ENCODE measurements around the gene NLN.
"Not testable (repeated sequence)": the region's sequence is repeated elsewhere in the genome, so short reads cannot be mapped to it uniquely, and the experiment has no call there.

Gene NLN

DNA sequence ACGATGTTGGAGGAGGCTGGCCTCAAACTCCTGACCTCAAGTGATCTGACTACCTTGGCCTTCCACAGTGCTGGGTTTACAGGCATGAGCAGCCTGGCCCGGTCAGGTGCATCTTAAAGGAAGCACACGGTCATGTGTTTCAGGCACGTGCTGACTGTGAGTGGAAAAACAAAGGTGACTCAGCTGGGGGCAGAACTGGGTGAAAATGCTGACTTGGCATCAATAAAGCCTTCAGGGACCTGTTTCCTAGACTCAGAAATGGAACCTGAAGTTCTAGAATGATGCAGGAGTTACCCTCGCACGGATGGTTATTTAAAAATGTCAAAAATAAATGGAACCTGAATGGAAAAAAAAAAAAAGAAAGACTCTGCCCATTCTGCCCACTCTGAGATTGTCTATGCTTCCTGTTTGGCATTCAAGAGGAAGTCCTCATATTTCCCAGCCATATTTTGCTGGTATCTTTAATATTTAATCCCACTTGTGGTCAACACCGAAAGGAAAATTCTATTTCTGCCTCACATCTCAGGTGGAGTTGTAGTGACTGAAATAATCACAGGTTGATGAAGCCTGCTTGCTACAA is 12.3 kb downstream of the NLN start:
- DNase-seq: not testable (repeated sequence)

DNA sequence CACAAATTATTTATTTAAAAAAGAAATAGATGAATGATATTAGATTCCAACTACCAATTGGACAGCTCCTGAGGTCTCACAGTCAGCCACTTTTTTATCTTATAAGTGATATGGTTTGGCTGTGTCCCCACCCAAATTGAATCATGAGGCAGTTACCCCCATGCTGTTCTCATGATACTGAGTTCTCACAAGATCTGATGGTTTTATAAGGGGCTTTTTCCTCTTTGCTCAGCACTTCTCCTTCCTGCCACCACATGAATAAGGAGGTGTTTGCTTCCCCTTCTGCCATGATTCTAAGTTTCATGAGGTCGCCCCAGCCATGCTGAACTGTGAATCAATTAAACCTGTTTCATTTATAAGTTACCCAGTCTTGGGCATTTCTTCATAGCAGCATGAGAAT is 12.9 kb downstream of the NLN start:
- no peak for DNase-seq

DNA sequence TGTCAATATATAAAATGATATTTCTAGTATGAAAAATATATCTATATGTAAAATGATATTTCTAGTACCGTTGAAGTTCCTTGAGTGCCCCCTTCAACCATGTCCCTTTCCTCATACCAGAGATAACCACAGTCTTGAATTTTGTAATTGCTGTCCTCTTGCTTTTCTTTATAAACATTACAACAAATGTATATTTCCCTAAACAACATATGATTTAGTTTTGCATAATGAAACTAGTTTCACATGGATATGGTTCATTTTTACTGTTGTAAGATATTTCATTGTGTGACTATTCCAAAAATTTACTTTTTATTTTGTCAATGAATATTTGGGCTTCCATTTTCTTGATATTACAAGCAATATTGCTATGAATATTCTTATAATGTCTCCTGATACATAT is 14.0 kb downstream of the NLN start:
- DNase-seq: no peak

DNA sequence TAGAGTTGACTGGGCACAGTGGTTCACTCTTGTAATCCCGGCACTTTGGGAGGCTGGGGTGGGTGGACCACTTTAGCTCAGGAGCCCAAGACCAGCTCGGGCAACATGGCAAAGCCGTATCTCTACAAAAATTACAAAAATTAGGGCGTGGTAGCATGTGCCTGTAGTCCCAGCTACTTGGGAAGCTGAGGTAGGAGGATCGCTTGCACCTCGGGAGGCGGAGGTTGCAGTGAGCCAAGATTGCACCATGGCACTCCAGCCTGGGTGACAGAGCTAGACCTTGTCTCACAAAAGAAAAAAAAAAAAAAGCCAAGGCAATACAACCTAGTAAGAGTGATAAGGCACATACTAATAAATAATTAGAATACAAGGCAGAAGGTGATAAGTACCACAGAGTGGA is 15.8 kb downstream of the NLN start:
- no peak for DNase-seq

DNA sequence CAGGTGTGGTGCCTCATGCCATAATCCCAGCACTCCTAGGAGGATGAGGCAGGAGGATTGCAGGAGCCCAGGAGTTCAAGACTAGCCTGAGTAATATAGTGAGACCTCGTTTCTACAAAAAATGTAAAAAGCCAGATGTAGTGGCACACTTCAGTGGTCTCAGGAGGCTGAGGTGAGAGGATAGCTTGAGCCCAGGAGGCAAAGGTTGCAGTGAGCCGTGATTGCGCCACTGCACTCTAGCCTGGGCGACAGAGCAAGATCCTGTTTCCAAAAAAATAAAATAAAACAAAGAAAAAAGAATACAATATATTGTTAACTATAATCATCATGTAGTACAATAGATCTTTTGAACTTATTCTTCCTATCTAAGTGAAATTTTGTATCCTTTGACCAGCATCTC is 16.3 kb downstream of the NLN start:
- DNase-seq: no peak

DNA sequence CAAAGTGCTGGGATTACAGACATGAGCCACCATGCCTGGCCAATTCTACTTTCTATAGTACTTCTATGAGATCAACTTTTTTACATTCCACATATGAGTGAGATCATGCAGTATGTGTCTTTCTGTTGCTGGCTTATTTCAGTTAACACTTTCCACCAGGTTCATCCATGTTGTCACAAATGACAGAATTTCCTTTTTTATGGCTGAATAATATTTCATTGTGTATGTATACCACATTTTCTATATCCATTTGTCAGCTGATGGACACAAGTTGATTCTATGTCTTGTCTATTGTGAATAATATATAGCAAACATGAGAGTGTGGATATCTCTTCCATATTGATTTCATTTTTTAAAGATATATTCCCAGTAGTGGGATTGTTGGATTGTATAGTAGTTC is 17.2 kb downstream of the NLN start:
- no peak for DNase-seq

DNA sequence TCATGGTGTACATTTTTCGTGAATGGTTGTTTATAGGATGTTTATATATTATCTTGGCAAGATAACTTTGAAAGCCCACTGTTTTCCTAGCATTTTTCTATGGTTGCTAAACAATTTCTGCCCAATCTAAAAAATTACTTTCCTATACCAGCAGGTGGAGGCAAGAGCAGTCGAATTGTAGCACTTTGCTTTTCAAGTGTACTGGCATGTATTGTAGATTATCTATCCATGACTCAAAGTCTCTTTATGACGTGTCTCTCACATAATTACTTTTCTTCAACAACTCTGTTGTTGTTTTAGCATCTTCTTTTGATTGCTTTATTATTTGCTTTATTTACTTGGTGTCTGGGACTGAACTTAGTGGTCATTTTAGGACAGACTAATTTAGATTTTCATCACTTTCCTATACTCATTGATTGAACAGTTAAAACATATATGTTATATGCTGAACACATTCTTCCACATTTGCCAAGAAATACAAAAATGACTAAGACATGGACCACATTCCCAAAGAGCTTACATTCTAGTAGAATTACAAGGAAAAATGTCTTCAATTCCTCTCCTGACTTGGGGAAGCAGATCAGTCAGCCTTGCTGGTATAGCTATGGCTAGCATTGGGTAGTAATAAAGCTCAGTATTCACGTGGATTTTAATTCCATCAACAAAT is 20.7 kb downstream of the NLN start:
- DNase-seq: no peak

DNA sequence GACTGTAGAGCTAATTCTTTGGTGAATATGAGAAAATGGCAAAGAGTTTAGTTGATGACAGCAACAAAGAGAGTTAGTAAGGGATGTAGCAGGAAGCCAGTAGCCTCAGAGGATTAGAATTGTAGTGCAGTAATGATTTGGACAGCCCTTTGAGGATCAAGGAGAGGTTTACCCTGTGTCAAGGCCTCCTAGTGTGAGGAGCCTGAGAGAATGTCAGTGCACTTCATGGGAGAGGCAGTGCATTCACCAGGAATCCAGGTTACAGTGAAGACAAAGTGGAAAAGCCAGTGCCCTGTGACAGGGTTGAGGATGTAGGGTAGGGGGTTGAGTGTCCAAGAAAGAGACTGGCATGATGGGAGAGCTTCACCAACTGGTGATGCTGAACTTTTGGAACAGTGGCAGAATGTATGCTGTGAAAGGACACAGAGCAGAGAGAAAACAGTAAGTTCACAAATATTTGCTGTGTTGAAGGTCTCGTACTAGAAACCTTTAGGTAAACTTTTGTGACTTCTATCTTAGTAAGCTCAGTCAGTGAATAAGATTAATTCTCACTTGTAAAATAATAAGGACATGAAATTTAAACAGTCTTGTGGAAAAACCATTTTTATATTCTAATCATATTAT is 27.3 kb downstream of the NLN start:
- no peak for DNase-seq

DNA sequence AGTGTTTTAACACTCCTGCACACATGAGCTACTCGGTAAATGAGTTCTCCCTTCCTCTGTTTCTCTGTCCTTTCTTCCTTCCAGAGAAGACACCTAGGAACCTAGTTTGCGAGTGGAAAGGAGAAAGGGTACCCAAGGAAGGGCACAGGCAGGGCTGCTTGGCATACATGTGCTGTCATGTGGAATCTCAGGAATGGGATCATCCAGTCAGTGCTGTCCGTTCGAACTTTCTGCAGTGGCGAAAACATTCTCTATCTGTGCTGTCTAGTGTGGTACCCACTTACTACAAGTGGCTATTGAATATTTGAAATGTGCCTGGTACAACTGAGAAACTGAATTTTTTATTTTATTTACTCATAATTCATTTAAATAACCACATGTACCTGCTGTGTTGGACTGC is 28.0 kb downstream of the NLN start:
- DNase-seq: no peak

DNA sequence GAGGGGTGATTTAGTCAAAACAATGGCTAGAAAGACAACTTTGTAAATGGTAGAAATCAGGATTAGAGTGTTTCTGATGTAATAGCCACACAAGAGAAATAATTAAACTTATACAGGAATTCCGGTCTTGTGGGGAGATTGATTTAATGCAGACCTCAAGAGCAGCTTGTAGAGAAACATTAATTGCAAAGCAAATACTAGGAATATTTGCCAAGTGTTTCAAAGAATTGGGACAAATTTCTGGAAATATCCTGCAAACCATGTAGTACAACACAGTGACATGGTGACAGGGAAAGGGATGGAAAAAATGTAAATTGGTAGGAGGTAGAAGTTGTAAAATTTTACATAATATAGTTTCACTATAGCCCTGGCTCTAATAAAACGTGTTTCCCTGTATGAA is 28.9 kb downstream of the NLN start:
- no peak for DNase-seq

DNA sequence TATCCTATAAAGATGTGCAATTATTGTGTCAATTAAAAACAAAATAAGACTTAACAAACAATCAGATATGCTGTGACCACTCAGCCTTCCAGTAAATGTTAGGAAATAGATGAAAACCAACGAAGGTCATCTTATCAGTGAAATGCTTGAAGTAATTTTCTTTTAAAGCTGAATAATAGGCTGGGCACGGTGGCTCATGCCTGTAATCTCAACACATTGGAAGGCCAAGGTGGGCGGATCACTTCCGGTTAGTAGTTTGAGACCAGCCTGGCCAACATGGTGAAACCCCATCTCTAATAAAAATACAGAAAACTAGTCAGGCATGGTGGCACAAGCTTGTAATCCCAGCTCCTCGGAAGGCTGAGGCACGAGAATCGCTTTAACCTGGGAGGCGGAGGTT is 31.2 kb downstream of the NLN start:
- no peak for DNase-seq

DNA sequence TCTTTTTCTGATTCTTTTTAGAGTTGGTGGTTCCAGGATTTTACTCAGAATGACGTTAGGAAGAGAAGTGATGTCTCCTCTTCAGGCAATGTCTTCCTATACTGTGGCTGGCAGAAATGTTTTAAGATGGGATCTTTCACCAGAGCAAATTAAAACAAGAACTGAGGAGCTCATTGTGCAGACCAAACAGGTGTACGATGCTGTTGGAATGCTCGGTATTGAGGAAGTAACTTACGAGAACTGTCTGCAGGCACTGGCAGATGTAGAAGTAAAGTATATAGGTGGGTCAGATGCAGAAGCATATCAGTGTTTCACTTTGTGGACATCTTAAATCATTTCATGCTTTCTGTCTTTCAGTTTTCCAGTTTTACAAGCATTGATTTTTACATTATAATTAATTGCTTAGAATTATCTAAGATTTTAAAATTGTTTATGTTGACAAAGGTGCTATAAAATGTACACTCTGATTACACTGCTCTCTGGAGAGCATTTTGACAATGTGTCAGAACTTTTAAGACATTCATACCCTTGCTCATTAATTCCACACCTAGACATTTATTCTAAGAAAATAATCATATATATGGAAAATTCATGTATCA is 36.6 kb downstream of the NLN start:
- no peak for DNase-seq

DNA sequence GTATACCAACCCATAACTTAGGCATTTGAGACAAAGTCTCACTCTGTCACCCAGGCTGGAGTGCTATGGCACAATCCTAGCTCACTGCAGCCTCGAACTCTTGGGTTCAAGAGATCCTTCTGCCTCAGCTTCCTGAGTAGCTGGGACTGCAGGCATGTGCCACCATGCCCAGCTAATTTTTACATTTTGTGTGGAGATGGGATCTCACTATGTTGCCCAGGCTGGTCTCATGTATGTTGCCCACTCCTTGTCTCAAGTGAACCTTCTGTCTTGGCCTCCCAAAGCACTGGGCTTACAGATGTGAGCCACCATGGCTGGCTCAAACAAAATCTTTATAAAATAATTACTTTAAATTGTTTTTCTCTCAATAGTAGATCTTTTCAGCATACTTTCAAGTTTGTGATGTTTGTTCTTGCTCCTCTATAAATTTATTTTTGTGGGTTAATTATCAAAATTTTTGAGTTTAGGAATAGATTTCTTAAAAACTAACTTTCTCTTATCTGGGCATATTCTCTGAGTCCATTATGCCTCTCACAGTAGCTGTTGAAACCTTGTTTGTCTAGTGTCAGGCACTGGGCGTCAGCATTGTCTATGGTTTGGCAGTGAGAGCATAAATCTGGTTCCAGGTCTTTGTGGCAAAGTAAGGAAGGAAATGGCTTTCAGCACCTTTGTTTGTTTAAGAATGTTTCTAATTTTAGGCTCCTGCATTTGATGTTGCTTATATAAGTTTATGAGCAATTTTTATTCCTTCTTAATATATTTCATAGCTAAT is 38.7 kb downstream of the NLN start:
- peak; percentile 32 for DNase-seq

DNA sequence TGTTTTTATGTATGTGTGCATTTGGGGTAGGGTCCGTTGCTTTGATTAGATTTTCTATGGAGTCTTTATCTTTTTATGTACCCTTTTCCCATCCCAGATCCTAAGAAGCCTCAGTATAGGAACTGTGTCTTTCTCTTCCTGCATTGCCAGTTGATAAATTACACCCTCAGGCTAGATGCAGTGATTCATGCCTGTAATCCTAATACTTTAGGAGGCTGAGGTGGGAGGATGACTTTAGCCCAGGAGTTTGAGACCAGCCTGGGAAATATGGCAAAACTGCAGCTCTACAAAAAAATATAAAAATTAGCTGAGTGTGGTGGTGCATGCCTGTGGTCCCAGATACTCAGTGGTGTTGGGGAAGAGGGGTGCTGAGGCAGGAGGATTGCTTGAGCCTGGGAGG is 40.2 kb downstream of the NLN start:
- no peak for DNase-seq

DNA sequence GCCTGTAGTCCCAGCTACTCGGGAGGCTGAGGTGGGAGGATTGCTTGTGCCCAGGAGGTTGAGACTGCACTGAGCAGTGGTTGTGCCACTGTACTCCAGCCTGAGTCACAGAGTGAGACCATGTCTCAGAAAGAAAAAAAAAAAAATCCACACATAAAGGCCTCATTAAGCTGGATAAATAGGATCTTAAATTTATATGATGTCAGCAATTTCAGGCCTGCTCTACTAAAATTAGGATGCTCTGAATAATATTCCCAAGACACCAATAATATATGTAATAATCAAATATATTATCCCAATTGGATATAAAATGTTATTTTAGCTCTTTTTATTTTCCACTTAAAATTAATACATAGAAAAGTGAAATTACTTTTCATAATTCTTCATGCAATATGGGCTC is 43.6 kb downstream of the NLN start:
- DNase-seq: no peak

DNA sequence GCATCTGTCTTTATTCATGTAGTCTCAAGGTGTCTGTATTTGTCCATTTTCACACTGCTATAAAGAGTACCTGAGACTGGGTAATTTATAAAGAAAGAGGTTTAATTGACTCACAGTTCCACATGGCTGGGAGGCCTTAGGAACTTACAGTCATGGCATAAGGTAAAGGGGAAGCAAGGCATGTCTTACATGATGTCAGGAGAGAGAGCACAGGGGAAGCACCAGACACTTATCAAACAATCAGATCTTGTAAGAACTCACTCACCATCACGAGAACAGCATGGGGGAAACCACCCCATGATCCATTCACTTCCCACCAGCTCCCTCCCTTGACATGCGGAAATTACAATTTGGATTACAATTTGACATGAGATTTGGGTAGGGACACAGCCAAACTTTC is 44.2 kb downstream of the NLN start:
- no peak for DNase-seq

DNA sequence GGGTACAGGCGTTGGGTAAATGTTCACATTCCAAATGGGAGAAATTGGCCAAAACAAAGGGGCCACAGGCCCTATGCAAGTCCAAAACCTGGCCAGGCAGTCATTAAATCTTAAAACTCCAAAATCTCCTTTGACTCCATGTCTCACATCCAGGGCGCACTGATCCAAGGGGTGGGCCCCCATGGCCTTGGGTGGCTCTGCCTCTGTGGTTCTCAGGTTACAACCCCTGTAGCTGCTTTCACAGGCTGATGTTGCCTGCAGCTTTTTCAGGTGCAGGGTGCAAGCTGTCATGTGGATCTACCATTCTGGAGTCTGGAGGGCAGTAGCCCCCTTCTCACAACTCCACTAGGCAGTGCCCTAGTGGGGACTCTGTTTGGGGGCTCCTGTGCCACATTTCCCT is 44.8 kb downstream of the NLN start:
- no peak for DNase-seq

DNA sequence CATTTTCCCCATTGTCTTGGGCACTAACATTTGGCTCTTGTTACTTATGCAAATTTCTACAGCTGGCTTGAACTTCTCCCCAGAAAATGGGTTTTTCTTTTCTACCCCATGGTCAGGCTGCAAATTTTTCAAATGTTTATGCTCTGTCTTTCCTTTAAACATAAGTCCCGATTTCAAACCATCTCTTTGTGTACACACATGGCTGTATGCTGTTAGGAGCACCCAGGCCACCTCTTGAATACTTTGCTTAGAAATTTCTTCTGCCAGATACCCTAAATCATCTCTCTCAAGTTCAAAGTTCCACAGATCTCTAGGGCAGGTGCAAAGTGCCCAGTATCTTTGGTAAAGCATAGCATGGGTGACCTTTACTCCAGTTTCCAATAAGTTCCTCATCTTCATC is 45.6 kb downstream of the NLN start:
- DNase-seq: no peak

DNA sequence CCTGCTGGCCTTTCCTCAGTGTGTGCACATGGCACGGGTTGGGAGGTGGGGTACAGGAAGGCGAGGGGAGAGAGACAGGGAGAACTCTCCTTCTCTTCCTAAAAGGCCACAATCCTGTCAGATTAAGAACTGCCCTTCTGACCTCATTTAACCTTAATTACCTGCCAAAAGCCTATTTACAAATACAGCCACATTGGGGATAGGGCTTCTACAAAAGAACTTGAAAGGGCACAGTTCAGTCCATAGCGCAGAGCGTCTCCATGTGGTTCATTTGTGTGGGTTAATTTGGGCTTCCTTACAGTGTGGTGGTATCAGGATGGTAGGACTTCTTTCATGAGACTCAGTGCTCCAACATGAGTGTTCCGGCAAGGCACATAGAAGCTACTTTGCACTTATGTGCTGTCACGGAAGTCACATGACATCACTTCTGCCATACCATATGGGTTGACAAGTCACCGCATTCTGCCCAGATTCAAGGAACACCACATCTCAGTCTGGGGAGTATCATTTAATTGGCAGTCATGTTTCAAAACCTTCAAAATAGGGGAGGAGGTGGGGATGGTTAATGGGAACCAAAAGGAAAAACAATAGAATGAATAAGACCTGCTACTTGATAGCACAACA is 46.8 kb downstream of the NLN start:
- no peak for DNase-seq

DNA sequence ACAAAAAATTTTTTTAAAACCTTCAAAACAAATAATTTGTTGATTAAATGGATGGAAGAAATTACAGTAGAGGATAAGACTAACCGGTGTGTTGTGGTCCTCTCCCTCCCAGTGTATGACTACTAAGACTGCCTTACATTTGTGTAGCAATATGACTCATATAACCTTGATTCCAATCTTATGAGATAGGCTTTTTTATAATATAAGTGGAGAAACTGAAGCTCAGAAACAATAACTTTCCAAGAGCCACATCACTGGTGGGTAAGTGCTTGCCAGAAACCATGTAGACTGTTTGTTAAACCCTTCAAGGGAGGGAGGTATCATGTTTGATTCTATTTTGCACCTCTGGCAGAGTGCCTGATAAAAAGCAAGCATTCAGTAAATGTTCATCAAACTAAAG is 47.5 kb downstream of the NLN start:
- DNase-seq: peak; percentile 2

DNA sequence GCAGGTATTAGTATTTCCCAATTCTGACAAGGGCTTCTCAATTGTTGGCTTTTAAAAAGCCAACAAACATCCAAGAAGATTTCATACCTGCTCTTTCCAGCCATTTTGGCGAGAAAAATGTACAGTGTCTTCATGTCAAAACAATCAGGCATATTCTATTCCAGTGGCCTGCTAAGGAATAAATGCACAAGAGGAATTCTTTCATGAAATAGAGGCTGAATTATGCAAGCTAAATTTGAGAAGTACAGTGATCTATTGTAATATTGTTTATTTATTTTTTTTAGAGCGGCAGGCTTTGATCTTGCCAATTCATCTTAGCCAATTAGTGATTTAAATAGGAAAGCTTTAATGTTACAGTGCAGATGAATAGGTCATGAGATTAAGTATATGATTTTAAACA is 49.3 kb downstream of the NLN start:
- DNase-seq: no peak

DNA sequence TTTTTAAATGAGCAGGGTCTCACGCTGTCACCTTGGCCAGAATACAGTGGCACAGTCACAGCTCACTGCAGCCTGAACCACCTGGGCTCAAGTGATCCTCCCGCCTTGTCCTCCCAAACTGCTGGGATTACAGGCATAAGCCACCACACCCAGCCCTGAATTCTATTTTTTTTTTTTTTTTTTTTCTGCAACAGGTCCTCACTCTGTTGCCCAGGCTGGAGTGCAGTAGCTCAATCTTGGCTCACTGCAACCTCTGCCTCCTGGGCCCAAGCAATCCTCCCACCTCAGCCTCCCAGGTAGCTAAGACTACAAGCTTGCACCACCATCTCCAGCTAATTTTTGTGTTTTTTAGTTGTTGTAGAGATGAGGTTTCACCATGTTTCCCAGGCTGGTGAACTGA is 51.0 kb downstream of the NLN start:
- not testable (repeated sequence) for DNase-seq

DNA sequence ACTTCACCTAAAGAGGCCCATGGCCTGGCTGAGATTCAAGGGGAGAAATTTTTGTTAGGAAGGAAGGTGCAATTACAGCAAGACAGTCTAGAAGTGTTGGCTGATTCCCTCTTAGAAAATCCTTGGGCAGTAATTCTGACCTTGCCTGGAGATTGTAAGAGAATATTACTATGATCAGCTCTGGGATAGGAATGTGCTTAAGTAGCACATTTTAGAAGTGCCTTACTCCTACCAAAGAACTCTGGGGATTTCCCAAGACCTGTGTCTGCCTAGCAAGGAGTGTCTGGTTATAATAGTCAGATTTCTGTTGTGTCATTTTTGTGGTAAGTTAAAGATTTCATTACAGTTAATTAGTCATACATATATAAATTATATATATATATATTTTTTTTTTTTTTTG is 52.3 kb downstream of the NLN start:
- no peak for DNase-seq

Data from NCI-H1092 treated with DMSO at 0.1 percent for 48 hours (cell line).